ENCODE data around the gene USP8.

DNA sequence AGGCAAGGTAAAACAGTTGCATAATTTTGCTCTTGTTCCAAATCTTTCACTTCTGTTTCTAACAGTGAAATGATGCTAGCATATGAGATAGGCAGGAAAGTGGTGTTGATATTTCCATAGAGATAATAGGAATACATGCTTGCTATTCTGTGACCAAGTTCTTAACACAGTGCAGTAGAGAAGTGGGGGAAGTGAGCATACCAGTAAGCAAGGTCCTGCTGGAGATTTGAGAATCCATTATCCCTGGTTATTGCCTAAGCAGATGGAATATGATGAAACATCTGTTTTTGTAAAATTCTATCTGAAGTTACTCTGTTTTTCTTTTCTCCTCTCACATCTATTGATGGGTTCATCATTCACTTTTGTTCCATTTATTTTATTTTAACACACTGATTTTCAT is 28.7 kb downstream of the USP8 start:
- TF ChIP-seq, protein P1, sequence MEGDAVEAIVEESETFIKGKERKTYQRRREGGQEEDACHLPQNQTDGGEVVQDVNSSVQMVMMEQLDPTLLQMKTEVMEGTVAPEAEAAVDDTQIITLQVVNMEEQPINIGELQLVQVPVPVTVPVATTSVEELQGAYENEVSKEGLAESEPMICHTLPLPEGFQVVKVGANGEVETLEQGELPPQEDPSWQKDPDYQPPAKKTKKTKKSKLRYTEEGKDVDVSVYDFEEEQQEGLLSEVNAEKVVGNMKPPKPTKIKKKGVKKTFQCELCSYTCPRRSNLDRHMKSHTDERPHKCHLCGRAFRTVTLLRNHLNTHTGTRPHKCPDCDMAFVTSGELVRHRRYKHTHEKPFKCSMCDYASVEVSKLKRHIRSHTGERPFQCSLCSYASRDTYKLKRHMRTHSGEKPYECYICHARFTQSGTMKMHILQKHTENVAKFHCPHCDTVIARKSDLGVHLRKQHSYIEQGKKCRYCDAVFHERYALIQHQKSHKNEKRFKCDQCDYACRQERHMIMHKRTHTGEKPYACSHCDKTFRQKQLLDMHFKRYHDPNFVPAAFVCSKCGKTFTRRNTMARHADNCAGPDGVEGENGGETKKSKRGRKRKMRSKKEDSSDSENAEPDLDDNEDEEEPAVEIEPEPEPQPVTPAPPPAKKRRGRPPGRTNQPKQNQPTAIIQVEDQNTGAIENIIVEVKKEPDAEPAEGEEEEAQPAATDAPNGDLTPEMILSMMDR (IDR thresholded peaks at IDR 0.05; ENCODE audit: low read depth, low read length): no peak
- TF ChIP-seq EZH2phosphoT487 (IDR thresholded peaks at IDR 0.05; ENCODE audit: low read depth): no peak
